ENCODE data around the gene GJB3.
"Not testable (repeated sequence)": the region's sequence is repeated elsewhere in the genome, so short reads cannot be mapped to it uniquely, and the experiment has no call there.

The GJB3 gene

DNA sequence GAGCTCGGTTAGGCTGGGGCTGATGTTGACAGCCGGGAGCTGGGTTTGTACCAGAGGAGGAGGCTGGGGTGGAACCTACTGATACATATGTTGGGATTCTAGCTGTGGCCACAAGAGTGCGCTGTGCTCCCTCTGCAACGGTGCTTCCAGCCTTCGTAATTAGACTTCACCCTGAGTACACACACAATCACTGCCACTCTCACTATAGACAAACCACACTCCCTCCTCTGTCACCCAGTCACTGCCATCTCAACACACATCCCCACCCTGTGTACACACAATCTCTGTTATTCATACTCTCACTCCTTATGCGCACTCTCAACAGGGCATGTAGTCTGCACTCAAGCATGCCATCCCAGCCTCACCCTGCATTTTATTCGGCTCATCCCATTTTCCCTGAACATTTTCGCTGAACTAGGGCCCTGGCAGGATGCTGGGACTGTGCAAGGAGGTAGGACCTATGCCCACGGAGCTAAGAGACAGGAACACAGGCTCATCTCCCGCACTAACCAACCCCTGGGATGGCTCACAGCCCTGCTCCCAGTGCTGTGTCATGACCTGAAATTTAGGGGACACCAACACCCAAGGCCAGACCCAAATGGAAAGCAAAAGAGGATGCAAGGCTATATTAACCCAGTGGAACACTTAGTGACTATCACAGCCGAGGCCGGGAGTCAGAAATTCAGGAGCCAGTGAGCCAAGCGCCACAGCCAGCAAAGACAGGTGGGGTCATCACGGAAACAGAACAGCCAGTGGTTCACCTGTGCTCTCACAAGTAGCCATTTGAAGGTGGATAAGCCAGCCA is 5.7 kb downstream of the GJB3 start:
- peak; percentile 86 for DNase-seq

DNA sequence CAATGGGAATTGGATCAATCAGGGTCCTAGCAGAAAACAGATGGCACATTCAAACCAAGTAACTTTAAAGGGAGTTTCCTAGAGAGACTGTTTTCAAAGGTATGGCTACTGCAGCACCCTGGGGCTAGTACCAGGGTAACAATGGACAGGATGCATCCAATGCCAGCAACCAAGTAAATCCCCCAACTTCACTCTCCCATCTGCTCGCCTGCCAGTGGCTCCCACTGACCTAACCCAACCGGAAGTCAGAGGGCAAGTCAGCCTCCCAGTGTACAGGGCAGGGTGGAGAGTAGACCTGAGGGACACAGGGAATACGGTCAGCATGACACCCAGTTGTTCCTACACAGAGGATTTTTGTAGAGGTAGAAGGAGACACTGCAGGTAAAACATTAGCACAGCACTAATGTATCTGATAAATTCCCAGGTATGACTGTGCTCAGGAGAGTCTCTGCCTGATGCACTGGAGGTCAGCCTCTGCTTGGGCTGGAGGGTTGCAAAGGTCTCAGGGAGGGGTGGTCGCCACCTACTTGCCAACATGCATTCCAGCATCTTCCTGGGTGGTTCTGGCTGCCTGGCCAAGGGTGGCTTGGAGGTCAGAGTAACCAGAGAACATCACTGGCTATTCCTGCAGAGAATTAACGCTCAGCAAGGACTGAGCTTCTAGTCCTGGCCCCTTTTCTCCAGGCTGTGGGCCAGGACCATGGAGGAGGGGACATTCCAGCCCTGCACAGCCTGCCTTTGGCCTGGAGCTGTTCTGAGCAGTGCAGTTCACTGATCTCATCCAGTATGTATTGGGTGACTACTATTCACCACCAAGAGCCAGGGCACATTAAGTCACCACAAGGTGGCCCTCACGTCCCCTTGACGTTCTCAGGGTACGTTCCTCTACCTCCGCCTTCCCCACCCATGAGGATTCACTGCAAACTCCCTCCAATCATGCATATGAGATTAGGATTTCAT is 6.7 kb downstream of the GJB3 start:
- peak; percentile 63 for DNase-seq

DNA sequence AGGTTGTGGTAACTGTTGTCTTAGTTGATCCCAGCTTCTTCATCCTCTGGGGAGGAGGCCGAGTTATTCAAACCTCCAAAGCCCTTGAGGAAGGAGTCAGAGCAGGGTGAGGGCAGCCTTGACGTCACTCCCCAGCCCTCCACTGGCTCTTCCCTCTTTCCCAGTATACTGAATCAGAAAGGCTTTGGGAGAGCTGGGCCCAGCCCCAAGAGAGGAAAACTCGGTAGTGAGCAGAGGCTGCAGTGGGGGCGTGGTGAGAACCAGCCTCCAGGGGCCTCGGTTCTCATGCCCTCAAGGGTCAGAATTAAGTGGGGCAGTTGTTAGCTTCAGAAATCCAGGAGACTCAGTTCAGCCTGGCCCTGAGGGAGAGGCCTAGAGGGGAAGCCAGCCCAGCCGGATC is 10.0 kb downstream of the GJB3 start:
- DNase-seq, result no peak

DNA sequence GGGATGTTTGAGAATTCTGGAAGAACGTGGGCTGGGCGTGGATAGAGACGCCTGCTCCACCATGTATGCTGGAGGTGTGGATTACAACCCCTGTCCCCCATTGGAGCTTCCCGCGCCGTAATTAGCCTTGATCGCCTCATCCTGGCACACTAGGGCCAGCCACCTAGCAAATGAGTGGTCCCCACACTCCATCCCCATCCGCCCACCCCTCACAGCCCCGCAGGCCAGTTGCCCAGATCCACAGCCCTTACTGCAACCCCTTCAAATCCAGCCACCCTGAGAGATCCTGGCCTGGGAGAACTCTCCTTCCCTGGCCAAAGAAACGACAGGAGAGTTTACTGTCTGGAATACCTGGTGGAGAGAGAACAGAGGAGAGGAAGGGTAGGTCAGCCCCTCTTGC is 11.4 kb downstream of the GJB3 start:
- no peak for DNase-seq

DNA sequence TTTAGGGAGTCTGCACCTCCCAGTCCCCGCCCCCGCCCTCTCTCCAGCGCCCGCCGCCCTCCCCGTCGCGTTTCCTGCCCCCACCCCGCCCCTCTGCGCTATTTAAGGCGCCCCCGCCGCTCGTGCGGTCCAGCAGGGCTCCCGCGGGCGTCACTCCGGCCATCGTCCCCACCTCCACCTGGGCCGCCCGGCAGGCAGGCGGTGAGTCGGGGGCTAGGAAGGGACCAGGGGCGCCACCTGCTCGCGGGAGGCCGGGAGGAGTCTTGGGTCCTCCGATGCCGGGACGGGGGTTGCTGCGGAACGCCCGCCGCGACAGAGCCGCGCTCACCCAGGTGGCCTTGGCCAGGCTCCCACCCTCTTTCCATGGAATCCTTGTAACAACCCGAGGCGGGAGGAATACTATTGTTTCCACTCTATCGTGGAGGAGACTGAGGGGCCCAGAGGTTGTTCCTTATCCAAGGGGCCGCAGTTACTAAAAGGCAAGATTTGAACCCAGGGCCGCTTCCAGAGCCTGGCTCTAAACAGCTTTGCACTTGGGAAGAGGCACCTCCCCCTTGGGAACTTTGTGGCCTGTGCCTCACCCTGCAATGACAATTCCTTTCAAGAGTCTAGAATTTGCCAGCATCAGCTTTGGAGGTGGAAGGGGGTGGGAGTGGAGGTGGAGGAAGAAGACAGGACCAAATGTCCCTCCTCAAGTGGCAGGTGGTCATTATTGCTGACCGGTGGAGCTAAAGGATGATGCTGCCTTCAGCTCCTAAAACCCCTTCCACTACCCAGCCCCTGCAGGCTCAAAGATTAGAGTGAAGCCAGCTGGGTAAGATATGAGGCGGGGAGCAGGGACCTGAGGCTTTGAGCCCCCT is 12.1 kb downstream of the GJB3 start, which contains the start of gene GJA4:
GJA4 (plus strand) TSS at position 132 of the 860 bp plus-strand sequence. CDS start 1,215 bp downstream, outside the sequence.
- no peak for DNase-seq

DNA sequence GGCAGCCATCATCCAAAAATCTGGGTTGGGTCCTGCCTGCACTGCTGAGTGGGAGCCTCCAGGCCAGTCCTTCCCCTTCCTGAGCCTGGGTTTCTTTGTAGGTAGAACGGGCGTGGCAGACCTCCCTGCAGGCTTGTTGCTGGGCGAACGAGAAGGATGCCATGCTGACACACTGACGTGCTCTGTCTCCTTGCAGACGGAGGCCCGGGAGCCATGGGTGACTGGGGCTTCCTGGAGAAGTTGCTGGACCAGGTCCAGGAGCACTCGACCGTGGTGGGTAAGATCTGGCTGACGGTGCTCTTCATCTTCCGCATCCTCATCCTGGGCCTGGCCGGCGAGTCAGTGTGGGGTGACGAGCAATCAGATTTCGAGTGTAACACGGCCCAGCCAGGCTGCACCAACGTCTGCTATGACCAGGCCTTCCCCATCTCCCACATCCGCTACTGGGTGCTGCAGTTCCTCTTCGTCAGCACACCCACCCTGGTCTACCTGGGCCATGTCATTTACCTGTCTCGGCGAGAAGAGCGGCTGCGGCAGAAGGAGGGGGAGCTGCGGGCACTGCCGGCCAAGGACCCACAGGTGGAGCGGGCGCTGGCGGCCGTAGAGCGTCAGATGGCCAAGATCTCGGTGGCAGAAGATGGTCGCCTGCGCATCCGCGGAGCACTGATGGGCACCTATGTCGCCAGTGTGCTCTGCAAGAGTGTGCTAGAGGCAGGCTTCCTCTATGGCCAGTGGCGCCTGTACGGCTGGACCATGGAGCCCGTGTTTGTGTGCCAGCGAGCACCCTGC is 13.2 kb downstream of the GJB3 start:
- DNase-seq, result no peak

DNA sequence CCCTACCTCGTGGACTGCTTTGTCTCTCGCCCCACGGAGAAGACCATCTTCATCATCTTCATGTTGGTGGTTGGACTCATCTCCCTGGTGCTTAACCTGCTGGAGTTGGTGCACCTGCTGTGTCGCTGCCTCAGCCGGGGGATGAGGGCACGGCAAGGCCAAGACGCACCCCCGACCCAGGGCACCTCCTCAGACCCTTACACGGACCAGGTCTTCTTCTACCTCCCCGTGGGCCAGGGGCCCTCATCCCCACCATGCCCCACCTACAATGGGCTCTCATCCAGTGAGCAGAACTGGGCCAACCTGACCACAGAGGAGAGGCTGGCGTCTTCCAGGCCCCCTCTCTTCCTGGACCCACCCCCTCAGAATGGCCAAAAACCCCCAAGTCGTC is 13.8 kb downstream of the GJB3 start:
- DNase-seq, result no peak

DNA sequence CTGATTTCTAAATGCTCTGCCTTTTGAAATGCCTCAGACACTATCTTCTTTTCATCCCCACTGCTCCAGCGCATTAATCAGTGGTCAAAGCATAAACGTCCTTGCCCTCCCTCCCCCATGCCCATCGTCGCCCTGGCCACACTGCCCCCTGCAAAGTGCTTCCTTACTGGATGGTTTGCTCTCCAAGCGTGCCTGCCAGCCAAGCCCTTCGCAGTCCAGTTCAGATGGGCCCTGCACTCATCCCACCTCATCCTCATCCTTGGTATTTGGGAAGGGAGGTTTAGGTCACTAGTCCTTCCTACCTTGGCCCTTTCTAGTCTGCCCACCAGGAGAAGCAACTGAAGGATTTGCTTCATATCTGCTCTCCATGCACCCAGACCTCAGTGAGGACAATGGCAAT is 14.9 kb downstream of the GJB3 start:
- no peak for DNase-seq

DNA sequence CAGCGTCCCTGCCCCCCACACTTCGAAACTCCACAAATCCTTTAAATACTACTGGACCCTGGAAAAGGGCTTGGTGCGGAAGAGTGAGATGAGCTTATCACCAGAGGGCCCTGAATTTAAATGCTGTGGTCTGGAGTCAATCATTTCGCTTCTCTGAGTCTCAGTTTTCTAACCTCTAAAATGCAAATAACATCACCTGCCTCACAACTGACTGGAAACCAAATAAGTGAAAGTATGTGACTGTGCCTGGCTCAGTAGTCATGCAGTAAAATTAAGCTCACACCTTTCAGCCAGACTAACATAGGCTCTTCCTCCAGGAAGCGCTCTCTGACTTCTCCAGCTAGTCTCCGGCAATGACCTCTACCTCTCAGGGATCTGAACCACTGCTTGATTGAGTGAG is 16.0 kb downstream of the GJB3 start:
- no peak for DNase-seq

DNA sequence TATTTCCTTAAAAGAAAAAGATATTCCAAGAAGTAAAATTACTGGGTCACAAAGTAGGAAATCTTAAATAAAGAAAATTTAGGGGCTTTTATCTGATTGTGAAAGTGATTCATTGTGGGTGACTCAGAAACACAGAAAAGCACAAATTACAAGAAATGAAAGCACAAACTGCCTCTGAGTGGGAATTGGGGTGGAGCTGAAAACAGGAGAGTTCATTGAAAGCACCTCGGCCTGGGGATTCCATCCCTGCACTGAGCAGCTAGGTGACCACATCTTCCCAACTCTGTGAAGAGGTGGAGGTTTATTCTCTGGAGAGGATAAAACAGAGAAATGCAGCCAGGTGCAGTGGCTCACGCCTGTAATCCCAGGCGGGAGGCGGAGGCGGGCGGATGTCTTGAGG is 19.2 kb downstream of the GJB3 start:
- no peak for DNase-seq

DNA sequence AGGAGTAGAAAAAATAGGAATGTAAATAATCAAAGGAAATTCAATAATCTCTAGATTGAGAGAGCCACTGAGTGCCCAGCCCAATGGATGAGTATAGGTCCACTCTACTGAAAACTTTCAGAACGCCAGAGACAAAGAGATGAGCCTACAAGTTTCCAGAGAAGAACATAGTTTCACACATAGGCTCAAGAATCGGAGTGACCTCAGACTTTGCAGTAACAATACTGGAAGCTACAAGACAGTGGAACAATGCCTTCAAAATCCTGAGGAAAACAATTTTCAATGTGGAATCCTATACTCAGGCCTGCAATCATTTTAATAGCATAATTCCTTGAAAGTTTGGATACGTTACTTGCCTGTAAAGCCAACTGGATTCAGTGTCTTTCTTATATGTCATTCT is 22.8 kb downstream of the GJB3 start:
- DNase-seq, result no peak

DNA sequence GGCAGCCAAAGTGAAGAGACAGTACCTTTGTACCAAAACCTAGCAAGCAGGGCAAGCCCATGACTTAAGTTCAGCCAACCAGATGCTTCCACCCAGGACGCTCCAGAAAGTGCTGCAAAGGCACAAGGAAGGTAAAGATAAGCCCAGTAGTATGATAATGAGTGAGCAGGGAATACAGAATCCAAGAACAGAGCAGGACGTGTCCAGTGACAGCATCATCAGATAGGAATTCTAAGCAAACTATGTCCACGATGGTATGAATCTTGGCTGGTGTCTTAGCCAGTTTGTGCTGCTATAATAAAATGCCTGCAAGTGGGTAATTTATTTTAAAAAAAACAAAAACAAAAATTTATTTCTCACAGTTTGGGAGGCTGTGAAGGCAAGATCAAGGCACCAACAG is 25.4 kb downstream of the GJB3 start:
- no peak for DNase-seq

DNA sequence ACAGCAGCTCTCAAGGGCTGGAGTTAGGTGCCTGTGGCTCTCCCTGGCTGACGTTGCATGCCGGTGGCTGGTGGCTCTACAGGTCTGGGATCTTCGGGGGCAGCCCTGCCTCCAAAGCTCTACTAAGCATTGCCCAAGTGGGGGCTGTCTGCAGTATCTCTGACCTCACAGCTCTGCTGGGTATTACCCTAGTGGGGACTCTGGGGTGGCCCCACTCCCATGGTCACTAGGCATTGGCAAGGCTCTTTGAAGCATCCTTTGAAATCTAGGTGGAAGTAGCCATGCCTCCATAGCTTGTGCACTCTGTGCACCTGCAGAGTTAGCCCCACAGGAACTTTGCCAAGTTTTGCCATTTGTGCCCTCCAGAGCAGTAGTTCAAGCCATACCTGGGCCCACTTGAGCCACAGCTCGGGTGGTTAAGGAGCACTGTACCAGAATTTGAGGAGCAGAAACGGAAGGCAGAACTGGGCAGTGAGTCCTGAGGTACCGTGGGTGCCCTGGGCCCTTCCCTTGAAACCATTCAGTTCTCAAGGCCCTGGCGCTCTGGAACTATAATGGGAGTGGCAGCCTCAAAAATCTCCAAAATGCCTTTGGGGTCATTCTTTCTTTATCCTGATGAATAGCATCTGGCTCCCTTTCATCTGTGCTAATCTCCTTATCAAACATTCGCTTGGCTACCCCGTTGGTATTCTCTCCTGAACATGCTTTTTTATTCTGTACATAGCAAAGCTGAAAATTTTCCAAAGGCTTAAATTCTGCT is 27.2 kb downstream of the GJB3 start:
- DNase-seq, result no peak

DNA sequence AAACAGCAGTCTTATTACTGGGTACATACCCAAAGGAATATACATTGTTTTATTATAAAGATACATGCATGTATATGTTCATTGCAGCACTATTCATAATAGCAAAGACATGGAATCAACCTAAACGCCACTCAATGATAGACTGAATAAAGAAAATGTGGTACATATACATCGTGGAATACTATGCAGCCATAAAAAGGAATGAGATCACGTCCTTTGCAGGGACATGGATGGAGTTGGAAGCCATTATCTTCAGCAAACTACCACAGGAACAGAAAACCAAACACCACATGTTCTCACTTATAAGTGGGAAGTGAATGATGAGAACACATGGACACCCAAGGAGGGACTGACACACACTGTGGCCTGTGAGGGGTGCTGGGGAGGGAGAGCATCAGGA is 29.8 kb downstream of the GJB3 start:
- not testable (repeated sequence) for DNase-seq

DNA sequence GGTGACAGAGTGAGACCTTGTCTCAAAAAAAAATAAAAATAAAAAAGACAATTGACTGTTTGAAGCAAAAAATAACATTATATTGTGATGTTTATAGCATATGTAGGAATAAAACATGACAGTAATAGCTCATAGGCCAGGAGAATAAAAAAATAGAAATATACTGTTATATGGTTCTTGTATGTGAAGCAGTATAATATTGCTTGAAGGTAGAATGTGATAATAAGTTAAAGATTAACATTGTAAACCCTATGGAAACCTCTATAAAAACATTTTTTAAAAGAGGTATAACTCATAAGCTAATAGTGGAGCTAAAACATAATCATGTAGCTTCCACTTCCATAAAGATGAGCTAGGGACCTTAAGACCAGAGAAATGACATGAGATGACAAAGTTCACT is 35.3 kb downstream of the GJB3 start:
- DNase-seq, result no peak

DNA sequence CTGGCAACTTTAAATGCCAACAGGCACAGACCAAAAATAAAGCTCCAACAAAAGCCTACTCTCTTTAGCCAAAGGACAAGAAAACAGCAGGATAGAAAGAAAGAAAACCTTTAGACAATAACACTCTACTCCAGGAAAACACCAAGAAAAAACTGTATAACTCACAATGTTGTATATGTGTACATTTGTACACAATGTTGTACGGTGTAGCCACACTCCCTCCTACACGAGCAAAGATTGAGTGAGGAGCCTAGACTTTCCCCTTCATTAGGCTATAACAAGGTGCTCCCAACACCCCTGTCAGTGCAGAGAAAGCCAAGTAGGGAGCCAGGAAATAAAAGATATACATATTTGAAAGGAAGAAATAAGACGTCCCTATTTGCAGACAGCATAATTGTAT is 35.8 kb downstream of the GJB3 start:
- DNase-seq, result no peak

DNA sequence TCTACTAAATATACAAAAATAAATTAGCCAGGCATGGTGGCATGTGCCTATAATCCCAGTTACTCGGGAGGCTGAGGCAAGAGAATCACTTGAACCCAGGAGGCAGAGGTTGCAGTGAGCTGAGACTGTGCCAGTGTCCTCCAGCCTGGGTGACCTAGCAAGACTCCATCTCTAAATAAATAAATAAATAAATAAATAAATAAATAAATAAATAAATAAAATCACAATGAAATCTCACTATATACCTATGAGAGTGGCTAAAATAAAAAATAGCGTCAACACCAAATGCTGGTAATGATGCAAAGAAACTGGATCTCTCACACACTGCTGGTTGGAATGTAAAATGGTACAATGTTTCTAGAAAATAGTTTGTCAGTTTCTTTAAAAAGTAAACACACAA is 37.8 kb downstream of the GJB3 start:
- not testable (repeated sequence) for DNase-seq

DNA sequence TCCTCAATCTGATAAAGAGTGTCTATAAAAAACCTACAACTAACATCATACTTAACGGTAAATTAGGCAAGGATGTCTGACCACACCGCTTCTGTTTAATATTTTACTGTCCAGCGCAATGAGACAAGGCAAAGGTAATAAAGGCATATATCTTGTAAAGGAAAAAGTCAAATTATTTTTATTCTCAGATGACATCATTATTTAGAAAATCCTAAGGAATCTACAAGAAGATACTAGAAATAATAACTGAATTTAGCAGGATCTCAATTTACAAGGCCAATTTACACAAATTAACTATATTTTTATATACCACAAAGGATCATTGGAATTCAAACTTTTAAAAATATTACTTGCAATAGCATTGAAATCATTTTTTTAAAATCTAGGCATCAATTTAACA is 41.2 kb downstream of the GJB3 start:
- DNase-seq, result no peak

DNA sequence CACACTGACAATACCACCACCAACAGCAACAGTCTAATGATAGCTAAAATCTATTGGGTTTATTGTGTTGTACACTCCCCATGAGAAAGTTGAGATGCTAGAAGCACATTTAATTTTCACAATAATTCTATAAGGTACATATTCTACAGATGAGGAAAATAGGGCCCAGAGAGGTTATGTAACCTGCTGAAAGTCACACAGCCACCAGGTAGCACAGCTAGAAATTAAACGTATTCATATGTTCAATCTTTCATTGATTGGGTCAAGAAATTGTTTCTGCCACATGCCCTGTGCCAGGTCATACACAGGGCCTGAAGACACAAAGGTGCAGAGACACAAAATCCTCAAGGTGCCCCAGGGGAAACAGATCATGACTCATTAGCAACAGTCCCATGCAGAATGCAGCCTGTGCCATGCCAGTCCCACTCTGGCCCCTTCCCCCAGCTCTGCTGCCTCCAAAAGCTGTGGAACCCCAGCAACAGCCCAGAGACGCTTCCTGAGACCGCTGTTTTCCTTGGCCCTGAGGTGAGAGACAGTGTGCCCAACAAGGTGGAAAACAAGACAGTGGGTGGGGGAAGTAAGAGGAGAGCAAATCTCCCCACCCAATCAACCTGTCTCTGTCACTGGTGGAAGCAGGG is 43.9 kb downstream of the GJB3 start:
- DNase-seq, result no peak

DNA sequence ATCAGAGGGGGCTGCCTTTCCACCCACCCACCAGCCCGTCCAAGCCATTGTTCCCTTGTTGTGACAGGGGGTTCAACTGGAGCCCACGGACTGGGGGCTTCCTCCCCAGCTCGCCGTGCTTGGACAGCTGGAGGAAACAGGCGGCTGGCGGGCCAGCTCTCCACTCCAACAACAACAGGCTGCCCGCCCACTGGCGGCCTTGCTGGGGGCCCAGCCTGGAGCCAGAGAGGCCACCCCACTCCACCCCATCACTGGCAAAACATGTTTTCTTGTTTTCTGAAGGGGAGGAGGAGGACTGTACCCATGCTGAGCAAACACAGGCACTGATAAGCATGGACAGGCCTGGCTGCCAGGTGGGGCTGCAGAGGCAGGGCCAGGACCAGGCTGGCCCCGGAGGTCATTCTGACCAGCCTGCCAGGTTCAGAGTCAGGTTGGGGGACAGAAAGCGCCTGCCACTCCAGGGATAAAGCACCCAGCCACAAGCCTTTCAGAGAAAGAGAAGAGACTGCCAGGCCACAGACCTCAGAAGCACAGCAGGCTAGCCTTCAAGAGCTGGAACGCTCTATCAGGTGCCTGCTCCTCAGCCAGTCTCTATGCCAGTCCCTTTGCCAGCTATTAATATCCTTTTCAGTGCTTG is 44.6 kb downstream of the GJB3 start:
- DNase-seq, result peak; percentile 30
